KMS-11 (cell line): ENCODE data around the gene INTS4.
"Not testable (repeated sequence)": the region's sequence is repeated elsewhere in the genome, so short reads cannot be mapped to it uniquely, and the experiment has no call there.

Source experiments
- H2AFZ ChIP-seq: fragments of 200-600 bp; sonication (generic); 2 replicates; pipeline ENCODE4 v1.6.1; 2016; ENCODE audit warnings: antibody characterized with exemption, mixed run types, low read depth
- H3K27ac ChIP-seq: fragments of 200-600 bp; sonication (generic); 2 replicates; pipeline ENCODE4 v1.6.1; 2016; ENCODE audit warnings: mild to moderate bottlenecking, mixed run types
- H3K27me3 ChIP-seq: fragments of 200-600 bp; sonication (generic); 2 replicates; pipeline ENCODE4 v1.6.1; 2017; ENCODE audit warnings: mild to moderate bottlenecking, low read depth, mixed run types, moderate library complexity; ENCODE audit not compliant: insufficient read depth
- H3K36me3 ChIP-seq: fragments of 200-600 bp; sonication (generic); 2 replicates; pipeline ENCODE4 v1.6.1; 2017; ENCODE audit warnings: mild to moderate bottlenecking, mixed run types; ENCODE audit not compliant: insufficient read depth
- H3K4me1 ChIP-seq: fragments of 200-600 bp; sonication (generic); 2 replicates; pipeline ENCODE4 v1.6.1; 2016; ENCODE audit warnings: mild to moderate bottlenecking, low read depth, mixed run types; ENCODE audit not compliant: poor library complexity, severe bottlenecking
- H3K4me2 ChIP-seq: fragments of 200-600 bp; sonication (generic); 2 replicates; pipeline ENCODE4 v1.7.0; 2016; ENCODE audit warnings: mild to moderate bottlenecking, mixed run types
- H3K4me3 ChIP-seq: fragments of 200-600 bp; sonication (generic); IDR thresholded peaks from 2 replicates; pipeline ENCODE4 v1.6.1; 2017; ENCODE audit warnings: low read depth, low read length, mixed read lengths; ENCODE audit not compliant: insufficient read depth
- H3K79me2 ChIP-seq: fragments of 200-600 bp; sonication (generic); 2 replicates; pipeline ENCODE4 v1.6.1; 2016; ENCODE audit warnings: low read depth, mixed run types; ENCODE audit not compliant: insufficient read depth
- H3K9ac ChIP-seq: fragments of 200-600 bp; sonication (generic); 2 replicates; pipeline ENCODE4 v1.6.1; 2016; ENCODE audit warnings: mild to moderate bottlenecking, mixed run types
- H4K20me1 ChIP-seq: fragments of 200-600 bp; sonication (generic); 2 replicates; pipeline ENCODE4 v1.6.1; 2016; ENCODE audit warnings: mild to moderate bottlenecking, mixed run types; ENCODE audit not compliant: insufficient read depth
- CTCF ChIP-seq: fragments of 200-600 bp; sonication (generic); conservative IDR thresholded peaks from 2 replicates; pipeline ENCODE4 v1.6.1; 2017; ENCODE audit warnings: low read depth, mild to moderate bottlenecking, antibody characterized with exemption, low read length, moderate library complexity, mixed read lengths

Gene INTS4

GRCh38 chr11:78020246-78020645 is 25.8 kb upstream of the INTS4 start:
- Histone ChIP-seq H3K9ac (no peak overlapping the region), H2AFZ (no peak overlapping the region), H3K79me2 (no peaks in the 10 kb centered on the region), H3K27ac (no peak overlapping the region), H3K4me1 (no peaks in the 10 kb centered on the region), H3K4me2 (no peak overlapping the region), H3K27me3 (no peaks in the 10 kb centered on the region), H3K36me3 (no peaks in the 10 kb centered on the region), H4K20me1 (no peaks in the 10 kb centered on the region), H3K4me3 (no peak overlapping the region)
- no peak for TF ChIP-seq CTCF

DNA sequence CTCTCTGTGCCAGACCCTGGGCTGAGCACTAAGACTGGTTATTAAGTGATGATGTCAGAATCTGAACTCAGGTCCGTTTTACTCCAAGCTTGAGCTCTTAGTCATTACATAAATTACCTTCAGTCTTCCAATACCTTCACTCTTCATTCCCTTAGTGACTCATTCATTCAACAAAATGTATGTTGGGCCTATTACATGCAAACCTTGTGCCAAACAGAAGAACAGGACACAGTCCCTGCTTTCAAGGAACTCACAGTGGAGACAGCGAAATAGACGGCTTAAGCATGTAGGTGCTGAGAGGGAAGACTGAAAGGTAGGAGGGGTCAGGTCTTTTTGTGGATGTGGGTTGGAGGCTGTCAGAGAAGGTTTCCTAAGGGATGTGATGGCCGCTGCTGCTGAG is 25.3 kb upstream of the INTS4 start:
- no peaks in the 10 kb centered on the region for H3K79me2 ChIP-seq
- no peaks in the 10 kb centered on the region for H3K27me3 ChIP-seq
- H3K27ac ChIP-seq, result no peak overlapping the region
- H3K4me3 ChIP-seq, result no peak overlapping the region
- no peaks in the 10 kb centered on the region for H3K36me3 ChIP-seq
- no peak overlapping the region for H2AFZ ChIP-seq
- no peaks in the 10 kb centered on the region for H4K20me1 ChIP-seq
- no peak overlapping the region for H3K9ac ChIP-seq
- H3K4me1 ChIP-seq, result no peaks in the 10 kb centered on the region
- no peak for TF ChIP-seq CTCF
- no peak overlapping the region for H3K4me2 ChIP-seq

GRCh38 chr11:78015878-78016277 is 21.4 kb upstream of the INTS4 start:
- TF ChIP-seq CTCF, result no peak
- H3K27ac ChIP-seq, result no peak overlapping the region

DNA sequence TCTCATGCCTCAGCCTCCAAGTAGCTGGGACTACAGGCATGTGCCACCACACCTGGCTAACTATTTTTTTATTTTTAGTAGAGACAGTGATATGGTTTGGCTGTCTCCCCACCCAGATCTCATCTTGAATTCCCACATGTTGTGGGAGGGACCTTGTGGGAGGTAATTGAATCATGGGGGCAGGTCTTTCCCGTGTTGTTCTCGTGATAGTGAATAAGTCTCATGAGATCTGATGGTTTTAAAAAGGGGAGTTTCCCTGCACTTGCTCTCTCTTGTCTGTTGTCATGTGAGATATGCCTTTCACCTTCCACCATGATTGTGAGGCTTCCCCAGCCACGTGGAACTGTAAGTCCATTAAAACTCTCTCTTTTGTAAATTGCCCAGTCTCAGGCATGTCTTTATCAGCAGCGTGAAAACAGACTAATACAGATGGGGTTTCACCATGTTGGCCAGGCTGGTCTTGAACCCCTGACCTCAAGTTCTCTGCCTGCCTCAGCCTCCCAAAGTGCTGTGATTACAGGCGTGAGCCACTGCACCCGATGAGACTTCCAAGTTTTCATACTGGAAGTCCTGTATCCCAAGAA is 20.6 kb upstream of the INTS4 start:
- H3K4me1 ChIP-seq, H3K27me3 ChIP-seq, H3K9ac ChIP-seq, H3K4me2 ChIP-seq, H3K4me3 ChIP-seq, H3K79me2 ChIP-seq, H3K36me3 ChIP-seq, H4K20me1 ChIP-seq, H3K27ac ChIP-seq, H2AFZ ChIP-seq: not testable (repeated sequence)

More at GRCh38 chr11:78015878-78016277, 21.4 kb upstream of the INTS4 start:
- Histone ChIP-seq H2AFZ (no peak overlapping the region), H3K27me3 (no peaks in the 10 kb centered on the region), H3K4me1 (no peaks in the 10 kb centered on the region), H3K4me2 (no peak overlapping the region), H3K79me2 (no peaks in the 10 kb centered on the region), H3K36me3 (no peaks in the 10 kb centered on the region), H4K20me1 (no peaks in the 10 kb centered on the region), H3K4me3 (no peak overlapping the region), H3K9ac (no peak overlapping the region)

- H3K27ac ChIP-seq, result no peak overlapping the region
- no peak overlapping the region for H2AFZ ChIP-seq
- H3K9ac ChIP-seq, result no peak overlapping the region
- no peaks in the 10 kb centered on the region for H3K4me1 ChIP-seq
- H3K4me3 ChIP-seq, result no peak overlapping the region
- H3K36me3 ChIP-seq, result no peaks in the 10 kb centered on the region
- no peaks in the 10 kb centered on the region for H3K79me2 ChIP-seq
- H4K20me1 ChIP-seq, result no peaks in the 10 kb centered on the region
- no peak overlapping the region for H3K4me2 ChIP-seq
- H3K27me3 ChIP-seq, result no peaks in the 10 kb centered on the region
- no peak for TF ChIP-seq CTCF
Observed at GRCh38 chr11:78011301-78011700, 16.8 kb upstream of the INTS4 start.
